ENCODE data around the gene CCND1.

CCND1 gene

DNA sequence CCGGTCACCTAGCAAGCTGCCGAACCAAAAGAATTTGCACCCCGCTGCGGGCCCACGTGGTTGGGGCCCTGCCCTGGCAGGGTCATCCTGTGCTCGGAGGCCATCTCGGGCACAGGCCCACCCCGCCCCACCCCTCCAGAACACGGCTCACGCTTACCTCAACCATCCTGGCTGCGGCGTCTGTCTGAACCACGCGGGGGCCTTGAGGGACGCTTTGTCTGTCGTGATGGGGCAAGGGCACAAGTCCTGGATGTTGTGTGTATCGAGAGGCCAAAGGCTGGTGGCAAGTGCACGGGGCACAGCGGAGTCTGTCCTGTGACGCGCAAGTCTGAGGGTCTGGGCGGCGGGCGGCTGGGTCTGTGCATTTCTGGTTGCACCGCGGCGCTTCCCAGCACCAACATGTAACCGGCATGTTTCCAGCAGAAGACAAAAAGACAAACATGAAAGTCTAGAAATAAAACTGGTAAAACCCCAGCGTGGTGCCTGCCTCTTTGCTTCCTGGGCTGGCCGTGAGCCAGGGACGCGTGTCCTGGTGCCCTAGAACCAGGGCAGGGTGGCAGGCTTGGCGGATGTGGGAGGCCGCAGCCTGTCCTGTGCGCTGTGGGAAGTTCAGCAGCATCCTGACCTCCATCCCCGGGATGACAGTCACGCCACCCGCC lies 13.2 kb downstream of the CCND1 start:
- no peak for DNase-seq (ENCODE audit: low spot score)

DNA sequence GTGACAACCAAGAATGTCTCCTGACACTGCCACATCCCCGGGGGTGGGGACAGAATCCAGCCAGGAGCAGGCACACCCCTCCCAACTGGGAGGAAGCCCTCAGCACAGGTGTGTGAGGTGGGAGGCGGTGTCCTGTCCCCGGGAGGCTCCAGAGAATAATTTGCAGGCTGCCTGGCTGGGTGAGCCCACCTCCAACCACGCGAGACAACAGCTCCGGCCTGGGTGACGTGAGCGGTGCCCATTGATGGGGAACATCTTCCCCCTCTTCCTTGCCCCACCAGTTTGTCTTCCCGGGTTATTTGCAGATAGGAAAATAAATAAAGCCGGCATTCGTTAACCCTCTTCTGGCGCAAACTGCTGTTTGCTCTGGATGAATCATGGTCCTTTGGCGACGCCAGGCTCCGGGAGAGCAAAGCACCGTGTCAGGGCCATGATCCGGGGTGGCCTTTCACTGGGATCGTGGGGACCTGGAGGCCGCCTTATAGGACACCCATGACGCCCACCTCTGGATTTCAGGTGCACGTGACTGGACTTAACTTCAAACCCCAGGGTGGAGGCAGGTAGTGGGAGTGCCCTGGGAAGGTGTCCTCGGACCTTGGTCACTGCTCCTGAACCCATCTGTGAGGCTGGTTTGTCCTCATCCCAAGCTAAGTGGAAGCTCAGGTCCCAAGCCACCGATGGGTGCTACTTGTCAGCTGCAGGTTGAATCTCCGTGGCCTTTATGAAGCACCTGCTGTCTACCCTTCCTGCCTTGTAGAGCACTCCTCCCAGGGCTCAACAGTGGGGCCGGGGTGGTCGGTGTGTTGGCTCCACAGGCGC lies 13.9 kb downstream of the CCND1 start:
- DNase-seq (ENCODE audit: low spot score): no peak

DNA sequence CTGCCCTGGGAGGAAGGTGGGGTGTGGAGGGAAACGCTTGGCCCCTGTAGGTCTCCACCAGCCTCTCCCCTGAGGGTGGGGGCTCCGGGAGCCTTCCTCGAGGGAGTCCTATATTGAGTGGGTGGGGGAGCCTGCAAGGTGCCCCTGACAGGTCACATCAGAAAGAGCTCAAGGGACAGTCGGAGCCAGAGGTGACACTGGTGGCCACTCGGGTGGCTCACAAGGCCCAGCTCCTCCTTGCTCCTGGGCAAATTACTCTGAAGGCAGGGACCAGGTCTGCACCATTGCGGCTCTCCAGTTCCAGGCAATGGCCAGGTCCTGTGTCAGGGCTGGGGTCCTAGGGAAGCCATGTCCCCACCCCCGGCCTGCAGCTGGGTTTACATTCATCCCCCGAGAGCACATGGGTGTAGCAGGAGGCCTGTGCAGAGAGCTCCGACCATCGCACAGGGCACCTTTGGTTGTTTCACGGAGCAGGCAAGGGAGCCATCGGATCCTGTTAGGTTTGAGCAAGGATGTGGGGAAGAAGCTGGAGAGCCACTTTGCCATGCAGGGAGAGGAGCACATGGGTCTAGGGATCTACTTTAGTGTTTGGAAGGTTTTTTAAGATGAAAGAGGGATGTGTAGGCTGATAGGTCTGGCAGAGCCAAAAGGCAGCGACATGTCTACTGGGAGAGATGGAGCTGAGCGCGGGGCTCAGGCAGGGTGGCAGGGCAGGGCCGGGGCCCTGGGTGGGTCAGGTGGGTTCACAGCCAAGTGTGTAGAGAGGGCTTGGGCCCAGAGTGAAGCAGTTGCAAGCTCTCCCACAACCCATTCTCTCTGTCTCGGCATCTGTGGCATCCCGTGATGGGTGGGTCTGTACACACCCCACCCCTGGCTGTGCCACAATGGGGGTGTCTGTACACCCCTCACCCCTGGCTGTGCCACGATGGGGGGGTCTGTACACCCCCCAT lies 14.8 kb downstream of the CCND1 start:
- DNase-seq (ENCODE audit: low spot score): peak; percentile 17

DNA sequence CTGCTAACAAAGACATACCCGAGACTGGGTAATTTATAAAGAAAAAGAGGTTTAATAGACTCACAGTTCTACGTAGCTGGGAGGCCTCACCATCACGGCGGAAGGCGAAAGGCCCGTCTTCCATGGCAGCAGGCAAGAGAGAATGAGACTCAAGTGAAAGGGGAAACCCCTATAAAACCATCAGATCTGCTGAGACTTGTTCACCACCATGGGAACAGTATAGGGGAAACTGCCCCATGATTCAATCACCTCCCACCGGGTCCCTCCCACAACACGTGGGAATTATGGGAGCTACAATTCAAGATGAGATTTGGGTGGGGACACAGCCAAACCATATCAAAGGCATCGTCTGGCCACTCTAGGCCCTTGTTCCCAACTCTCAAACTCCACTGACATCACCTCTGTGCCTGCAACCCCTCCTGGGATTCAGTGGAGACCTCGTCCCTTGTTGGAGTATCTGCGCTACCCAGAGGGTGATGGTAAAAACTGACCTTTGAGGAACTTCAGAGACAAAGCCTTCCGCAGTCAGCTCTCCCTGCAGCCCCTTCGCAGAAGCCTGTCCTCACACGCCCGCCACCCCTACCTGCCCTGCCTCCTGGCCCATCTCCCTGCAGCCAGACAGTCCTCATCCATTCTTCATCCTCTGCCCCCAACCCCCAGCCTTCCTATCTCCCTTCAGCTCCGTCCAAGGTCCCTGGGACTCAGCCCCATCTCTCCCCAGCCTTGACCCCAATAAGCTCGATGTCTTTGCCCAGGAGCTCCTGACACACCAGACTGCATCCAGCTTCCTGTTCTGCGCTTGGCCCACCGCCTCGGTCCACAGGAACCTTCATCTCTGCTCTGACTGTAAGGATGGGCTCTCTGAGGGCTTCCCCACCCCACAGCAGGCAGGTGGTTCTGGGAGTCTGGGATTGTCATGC lies 15.8 kb downstream of the CCND1 start:
- peak; percentile 27 for DNase-seq (ENCODE audit: low spot score)

DNA sequence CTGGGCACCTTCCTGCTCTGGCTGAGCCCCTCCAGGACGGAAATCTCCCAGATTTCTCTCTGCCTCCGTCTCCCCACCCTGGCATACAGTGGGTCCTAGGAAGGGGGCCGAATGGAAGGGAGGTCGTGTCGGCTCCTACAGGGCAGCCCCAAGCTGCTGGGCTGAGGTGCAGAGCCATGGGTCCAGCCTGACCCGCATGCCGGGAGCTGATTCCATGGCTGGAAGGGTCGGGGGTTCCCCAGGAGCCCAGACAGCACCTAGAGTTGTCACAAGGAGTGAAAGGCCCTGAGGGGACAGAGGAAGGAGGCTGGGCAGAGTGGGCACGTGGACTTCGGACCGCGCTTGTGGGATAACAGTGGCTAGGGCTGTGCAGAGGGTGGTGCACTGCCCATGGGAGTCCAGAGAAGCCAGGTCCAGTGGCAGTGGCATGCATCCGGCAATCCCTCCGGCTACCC lies 16.5 kb downstream of the CCND1 start:
- DNase-seq (ENCODE audit: low spot score): peak; percentile 15

DNA sequence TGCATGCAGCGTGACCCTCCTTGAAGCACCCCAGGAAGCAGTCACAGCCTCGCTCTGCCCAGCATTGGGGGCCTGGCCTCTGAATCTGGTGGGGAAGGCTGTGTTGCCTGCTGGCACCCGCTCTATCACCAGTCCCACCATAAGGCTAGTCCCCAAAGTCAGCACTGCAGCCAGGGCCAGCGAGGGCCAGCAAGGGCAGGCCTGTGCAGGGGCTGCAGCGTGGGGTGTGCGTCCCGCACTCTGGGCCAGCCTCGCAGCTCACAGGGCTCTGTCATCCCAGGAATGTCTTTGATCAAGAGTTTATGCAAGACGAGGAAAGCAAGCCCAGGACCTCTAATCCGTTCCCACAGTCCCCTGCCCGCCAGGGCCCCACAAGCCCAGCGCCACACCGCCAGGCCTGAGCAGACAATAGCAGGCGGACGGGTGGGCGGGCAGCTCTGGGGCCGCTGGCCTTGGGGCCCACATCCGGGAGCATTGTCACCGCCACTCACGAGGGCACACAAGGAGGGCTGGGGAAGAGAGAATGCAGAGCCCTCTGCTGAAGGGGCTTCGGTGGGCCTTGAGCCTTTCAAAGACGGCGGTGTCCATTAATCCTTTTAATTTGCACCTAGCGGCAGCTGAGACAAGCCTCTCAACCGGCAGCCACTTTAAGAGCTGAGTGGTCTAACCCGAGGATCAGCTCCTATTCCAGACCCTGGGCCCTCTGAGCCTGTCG lies 17.1 kb downstream of the CCND1 start:
- peak; percentile 26 for DNase-seq (ENCODE audit: low spot score)

DNA sequence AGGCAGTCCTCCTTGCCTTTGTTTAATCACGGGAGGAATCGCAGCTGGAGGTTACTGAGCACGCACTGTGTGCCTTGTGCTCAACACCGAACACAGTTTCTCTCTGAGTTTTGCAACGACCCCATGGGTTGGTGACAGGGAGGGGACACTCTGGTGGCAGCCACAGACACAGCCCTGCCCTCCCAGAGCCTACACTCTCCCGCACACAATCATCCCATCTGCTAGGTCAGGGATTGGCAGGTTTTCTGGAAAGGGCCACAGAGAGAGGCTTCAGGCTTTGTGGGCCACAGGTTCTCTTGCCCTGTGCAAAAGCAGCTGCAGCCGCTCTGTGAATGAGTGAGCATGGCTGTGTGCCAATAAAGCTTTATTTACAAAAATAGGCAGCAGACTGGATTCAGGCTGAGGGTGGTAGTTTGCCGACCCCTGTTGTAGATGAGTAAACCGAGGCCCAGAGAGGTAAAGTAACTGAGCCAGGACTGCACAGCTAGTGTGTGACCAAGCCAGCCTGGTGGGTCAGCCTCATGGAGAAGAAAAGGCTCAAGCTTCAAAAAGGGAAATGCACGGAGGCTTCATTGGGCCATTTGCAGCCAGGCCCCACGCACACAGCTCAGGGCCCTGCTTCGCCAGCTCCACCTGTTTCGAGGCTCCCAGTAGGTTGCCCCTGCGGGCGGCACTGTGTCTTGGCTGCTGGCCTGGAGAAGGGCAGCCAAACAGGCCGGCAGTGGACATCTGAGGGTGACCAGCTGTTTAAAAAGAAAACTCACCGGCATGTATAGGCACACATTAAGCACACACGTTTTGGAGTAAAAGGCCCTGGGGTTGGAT lies 17.9 kb downstream of the CCND1 start:
- DNase-seq (ENCODE audit: low spot score): peak; percentile 17

DNA sequence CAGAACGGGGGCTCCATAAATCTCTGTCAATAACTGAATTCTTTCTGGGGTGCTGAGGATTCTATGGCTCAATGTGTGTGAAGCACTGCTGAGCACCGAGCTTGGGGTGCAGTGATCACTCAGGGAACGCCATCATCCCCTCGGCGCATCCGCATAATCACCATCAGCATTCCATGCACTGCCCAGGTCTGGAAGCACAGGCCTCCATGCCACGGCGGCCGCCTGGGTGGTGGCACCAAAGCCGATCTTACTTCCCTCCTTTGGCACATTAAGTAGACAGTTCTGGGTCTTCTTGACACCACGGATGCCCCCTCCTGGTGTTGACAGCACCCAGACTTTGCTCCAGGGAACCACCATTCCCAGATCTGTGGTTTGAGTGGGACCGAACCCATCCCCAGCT lies 18.6 kb downstream of the CCND1 start:
- DNase-seq (ENCODE audit: low spot score): peak; percentile 12

DNA sequence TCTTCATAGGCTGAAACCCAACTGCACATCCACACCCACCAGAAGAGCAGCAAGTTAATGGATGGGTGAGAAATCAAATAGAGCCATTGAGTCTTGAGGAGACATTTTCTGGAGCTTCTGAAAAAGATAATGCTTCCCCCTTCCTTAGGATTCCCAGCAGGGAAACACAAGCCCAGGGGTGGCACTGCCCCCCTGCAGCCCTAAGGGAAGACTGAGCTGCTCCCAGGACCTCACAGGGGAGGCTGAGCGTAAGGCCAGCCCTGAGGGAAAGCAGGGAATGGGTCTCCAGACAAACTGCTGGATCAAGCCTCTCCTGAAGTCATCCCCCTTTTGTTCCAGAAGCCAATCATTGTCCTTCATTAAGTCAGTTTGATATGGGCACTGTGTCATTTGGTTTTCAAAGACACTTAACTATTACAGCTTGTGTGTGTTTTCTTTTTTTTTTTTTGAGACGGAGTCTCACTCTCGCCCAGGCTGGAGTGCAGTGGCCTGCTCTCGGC lies 19.1 kb downstream of the CCND1 start:
- DNase-seq (ENCODE audit: low spot score): peak; percentile 10

DNA sequence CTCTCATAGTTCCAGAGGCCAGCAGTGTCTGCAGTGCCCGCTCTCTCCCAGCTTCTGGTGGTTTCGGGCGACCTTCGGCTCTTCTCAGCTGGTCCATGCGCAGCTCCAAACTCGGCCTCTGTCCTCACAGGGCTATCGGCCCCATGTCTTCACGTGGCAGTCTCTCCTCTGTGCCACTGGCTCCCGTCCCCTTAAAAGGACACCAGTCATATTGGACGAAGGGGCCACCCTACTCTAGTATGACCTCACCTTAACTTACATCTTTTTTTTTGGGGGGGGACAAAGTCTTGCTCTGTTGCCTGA lies 20.4 kb downstream of the CCND1 start:
- peak; percentile 9 for DNase-seq (ENCODE audit: low spot score)

DNA sequence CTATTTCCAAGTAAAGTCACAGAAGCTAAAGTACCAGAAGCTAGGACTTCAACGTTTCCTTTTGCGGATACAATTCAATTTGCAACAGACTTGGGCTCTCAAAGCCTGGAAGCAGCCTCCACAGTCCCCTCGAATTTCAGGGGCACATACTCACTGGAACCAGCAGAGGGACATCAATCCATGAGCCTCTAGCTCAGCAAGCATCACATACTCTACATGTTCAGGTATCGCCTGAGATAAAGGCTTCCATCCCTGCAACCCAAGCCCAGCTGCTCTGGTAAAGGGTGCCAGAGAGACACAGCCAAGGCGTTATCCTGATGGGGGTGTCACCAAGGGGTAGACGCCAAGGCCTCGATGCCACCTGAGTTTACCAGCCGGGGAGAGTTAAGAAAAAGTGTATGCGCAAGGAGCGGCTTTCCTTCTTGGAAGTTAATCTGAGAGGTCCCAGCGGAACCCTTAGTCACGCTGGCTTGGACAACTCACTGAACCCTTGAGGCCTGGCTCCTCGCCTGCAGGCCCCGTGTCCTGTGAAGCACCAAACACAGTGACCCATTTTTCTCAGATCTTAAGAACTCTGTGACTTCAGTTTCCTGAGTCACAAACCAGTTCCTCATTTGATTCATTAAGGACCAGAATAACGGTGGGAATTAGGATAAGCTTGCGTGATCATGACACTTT lies 21.2 kb downstream of the CCND1 start:
- DNase-seq (ENCODE audit: low spot score): peak; percentile 34

DNA sequence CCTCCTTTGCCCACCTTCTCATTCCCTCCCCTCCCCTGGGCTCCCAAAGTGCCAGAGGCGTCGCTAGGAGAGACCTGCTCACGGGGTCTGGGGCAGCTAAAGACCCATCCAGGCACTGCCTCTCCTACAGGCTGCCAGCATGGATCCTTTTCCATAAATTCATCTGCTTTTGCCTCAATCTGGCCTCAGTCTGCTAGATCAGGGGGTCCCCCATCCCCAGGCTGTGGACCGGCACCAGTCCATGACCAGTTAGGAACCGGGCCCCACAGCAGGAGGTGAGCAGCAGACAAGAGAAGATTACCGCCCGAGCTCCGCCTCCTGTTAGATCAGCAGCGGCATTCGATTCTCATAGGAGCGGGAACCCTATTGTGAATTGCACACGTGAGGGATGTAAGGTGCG lies 21.9 kb downstream of the CCND1 start:
- DNase-seq (ENCODE audit: low spot score): no peak

DNA sequence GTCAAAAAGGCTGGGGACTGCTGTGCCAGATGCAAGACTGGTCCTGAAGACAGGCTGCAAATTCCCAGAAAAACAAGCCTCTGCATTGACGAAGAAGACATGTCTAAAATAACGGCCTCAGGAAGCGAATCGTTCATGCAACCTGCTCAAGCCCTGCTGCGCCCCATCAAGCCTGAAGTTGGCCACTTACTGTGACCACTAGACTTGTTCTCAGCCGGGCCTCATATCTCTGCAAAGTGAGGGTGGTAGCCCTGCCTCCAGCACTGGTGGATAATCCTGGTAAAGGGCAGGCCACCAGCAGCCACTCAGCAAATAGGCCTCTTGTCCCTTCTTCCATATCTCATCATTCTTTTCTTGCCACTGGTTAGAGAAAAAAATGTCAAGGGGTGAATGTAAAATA lies 22.4 kb downstream of the CCND1 start:
- DNase-seq (ENCODE audit: low spot score): no peak

DNA sequence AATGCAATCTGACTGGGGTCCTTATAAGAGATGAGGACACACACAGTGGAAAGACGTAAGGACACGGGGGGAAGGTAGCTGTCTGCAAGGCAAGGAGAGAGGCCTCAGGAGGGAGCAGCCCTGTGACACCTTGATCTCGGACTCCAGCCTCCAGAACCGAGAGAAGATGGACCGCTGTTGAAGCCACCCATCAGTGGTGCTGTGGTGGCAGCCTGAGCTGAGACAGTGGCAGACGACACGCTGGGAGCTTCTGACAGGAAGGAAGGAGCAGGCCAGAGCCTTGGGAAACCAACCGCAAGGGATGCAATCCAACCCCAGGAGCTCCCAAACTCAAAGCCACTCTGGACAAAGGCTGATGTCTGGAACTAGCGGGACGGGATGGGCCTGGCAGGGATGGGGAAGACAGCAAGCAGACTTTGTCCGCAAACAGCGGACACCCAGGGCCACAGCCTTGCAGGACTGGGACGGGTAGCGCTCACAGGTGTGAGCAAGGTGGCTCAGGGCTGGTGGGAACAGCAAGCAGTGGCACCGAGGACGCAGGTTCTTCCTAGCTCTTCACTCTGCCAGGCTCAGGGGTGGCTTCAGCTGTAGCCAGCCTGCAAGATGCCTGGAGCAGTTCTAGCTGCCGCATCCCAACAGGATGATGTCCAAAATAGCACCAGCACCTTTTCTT lies 23.3 kb downstream of the CCND1 start:
- DNase-seq (ENCODE audit: low spot score): peak; percentile 8

DNA sequence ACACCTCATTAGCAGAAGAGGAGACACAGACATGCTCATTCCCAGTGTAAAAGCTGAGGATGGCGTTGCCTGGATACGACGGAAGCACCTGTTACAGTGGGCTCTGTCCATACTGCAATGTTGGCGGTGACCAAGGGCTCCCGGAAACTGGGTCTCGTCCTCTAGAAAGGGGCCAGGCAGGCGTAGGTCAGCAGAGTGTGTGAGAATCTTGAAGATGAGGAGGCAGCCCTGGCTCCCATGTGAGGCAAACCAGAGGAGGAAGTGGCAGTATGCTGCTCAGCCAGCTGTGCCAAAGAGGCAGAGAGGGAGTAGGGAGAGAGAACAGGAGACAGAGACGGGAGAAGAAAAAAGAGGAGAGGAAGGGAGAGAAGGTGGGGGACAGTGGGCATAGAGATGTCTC lies 23.9 kb downstream of the CCND1 start:
- no peak for DNase-seq (ENCODE audit: low spot score)

DNA sequence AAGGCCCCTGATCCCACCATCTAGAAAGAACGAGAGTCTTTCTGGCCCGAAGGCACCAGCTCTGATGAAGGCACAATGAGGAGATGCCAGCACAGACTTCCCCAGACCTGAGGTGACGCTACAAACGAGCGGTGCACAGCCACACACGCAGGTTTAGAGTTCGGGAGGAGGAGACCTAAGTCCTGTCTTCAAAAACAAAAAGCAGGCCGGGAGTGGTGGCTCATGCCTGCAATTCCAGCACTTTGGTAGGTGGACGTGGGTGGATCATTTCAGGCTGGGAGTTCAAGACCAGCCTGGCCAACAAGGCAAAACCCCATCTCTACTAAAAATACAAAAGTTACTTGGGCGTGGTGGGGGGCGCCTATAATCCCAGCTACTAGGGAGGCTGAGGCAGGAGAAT lies 24.7 kb downstream of the CCND1 start:
- DNase-seq (ENCODE audit: low spot score): no peak

DNA sequence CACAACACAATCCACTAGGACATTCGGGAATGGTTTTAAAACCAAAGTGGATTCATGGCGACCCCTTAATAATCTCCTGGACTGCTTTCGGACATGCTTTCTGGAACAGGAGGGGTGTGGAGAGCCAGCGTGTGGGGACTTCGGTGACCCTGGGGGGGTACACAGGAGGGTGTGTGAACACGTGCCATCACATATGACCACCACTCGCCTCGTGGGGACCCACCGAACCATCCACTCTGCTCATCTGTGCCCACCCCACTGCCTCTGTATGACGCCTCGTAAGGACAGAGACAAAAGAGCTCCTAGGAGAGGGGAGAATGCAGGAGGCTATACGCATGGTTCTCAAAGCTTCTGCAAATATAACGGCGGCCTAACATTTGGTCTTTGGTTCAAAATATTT lies 25.3 kb downstream of the CCND1 start:
- peak; percentile 6 for DNase-seq (ENCODE audit: low spot score)

DNA sequence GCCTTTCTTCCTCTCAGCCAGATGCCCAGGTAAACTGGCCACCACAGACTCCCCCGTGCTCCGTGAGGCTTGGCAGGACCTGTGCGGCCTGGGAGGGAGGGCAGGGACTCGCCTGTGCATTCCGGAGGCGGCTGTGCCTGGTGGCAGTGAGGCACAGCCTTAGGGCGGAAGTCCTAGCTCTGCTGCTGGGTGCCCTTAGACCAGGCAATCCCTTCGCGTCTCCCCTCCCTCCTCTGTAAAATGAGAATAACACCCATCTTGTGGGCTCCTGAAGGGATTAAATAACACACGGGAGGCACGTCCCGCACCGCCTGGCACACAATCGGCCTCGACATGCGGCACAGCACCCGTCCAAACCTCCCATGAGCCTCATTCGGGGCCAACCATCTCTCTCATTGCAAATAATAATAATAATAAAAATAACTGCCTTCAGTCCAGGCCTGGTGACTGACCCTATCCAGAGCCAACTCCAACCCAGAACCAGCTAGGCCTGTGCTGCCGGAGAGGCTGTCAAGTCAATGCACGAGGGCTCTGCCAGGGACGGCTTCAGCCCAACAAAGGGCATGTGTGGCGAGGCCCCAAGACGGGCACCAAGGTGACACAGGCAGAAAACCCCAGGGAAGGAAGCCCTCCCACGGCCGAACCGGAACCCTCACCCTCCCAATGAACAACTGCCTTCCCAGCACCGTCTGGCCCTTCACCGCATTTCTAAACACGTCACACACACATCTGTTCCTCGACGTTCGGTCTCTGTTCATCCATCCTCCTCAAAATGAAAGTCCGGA lies 26.0 kb downstream of the CCND1 start:
- DNase-seq (ENCODE audit: low spot score): peak; percentile 6

Measured in D341Med (cell line).